GM18517 (cell line): Measurements from ENCODE around the gene FAM167B.

Experiments used
- ATAC-seq: cut with Tn5 transposase; IDR thresholded peaks from one replicate; pipeline ENCODE4 v1.9.1; 2021; ENCODE audit warnings: mild to moderate bottlenecking, moderate library complexity; ENCODE audit not compliant: unreplicated experiment

Gene FAM167B

DNA sequence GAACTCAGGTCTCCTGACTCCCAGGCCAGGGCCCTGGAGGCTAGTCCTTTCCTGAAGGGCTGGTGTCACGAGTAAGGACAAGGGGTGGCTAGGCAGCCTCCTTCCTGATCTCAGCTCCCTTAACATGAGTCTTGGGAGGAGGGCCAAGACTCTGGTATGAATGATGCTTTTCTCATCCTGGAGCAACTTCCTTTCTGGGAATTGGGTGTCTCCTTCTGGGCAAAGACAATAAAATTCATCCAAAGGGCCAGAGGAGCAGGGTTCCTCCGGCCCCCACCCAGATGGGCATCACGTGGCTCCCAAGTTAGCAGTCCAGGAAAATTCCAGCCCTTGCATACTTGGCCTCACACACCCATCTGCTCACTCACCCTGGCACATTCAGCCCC, at the start of gene FAM167B:
Gene FAM167B, plus strand, starts transcription at position 335 of the 386 bp plus-strand sequence. CDS start 200 bp downstream, outside the sequence.
- ATAC-seq = no peak

DNA sequence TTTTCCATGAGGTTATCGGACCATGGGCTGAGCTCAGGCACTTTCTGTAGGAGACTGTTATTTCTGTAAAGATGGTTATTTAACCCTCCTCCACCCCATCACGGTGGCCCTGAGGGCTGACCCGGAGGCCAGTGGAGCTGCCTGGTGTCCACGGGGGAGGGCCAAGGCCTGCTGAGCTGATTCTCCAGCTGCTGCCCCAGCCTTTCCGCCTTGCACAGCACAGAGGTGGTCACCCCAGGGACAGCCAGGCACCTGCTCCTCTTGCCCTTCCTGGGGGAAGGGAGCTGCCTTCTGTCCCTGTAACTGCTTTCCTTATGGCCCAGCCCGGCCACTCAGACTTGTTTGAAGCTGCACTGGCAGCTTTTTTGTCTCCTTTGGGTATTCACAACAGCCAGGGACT, 49.2 kb upstream of the FAM167B start:
- no peak for ATAC-seq

DNA sequence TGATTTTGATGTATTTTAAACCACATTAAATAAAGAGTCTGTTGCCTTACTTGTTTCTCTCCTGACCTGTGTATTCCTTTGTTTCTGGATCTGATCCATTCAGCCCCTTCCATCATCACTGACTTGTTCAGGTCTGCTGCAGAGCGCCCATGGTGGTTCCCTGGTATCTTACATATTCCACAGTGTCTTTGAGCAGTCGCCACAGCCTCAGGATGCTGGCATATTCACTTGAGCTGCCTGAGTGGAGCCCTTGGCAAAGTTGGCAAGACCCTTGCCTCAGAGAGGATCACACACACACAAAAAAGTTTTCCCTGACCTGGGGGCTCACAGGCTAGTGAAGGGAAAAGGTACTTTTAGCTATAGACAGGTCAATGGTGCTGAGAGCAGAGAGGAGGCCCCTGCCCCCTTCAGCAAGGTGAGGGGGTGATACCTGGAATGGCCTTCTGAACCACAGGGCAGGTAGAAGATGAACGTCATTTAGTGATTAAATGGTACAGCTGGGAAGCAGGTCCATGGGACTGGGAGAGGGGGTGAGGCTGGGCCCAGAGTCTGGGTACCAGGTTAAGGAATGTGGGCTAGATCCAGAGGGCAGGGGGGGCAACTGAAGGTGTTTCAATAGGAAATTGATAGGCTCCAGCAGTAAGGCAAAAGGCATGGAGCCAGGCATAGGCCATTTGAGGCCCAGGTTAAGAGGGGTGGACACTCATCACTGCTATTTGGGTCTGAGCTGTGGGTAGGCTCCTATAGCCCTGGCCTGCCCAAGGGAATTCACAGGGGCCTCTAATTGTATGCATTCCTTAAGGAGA, 48.6 kb upstream of the FAM167B start:
- no peak for ATAC-seq

DNA sequence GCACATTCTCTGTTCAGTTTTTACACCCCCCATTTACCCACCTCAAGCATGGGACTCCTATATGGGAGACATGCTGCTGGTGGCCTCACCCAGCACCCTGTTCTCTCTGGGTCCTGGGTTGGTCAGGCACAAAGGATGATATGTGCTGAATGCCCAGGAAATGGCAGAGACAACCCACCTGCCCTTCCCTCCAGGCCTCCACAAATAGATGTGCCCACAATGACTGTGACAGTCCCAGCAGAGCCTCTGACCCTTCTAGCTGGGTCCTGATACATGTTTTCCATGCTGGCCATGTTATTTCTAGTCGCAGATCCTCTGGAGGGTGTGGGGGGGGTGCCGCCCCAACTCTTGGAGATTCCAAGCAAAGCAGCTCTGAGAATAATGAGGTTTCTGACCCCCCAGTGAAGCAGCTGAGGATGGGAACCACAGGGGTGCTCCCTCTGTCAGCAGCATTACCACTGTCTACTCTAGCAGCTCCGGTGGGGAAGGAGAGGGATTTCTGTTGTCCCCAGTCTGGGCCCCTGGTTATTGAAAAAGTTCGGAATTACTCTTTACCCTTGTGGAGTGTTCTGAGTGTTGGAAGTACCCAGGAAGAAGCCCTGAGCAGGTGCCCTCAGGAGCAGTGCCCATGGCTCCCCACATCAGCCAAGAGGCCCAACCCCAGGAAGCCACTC, 47.8 kb upstream of the FAM167B start:
- no peak for ATAC-seq

DNA sequence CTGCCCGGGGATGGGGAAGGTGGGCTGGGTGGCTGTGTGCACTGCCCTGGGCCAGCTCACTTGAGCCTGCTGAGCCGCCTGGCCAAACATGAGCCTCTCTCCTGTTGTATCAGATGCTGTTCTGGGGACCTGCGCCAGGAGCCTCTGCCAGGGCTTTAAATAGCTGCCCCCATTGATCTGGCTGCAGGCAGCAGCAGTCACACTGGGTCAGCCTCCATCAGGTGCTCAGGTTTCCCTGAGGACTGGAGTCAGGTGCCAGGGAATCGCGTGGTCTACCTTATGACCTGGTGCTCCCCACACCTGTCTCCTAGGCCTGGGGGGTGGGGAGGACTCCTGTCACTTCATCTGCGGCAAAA, 47.3 kb upstream of the FAM167B start:
- ATAC-seq = no peak

DNA sequence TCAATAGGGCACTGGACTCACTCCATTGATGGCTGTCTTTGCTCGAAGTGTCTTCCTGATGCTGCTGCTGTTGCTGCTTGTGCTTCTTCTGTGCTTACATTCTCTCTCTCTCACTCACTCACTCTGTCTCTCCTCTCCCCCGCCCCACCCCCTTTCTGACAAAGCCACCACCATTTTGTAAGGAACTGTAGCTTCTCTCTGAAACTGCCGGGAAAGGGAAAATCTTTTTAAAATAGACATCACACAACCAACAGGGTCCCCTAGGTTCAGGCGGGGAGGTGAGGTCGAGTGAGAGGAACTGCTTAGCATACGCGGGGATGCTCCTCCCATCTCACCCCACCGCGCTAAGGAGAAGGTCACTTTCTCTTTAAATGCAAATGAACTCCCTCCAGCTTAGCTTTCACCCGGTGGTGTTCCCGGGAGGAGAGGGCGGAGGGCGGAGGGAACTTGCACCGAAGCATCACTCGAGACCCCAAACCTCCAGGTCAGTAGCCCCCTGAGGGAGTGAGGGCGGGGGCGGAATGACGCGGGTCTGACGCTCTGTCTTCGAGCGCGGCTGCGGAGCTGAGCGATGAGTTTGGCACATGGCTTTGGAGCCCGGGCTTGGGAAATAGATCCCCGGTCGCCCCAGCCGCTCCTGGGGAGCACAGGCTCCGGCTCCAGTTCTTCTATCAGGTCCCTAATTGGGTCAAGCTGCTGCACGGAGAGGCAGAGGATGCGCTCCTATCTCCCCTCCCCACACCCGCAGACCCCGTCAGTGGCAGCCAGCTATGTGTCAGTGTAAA, 46.6 kb upstream of the FAM167B start, which contains the start of gene CCDC28B:
Gene CCDC28B, plus strand, starts transcription at position 370 of the 785 bp plus-strand sequence. CDS start 1,341 bp downstream, outside the sequence.
- no peak for ATAC-seq

DNA sequence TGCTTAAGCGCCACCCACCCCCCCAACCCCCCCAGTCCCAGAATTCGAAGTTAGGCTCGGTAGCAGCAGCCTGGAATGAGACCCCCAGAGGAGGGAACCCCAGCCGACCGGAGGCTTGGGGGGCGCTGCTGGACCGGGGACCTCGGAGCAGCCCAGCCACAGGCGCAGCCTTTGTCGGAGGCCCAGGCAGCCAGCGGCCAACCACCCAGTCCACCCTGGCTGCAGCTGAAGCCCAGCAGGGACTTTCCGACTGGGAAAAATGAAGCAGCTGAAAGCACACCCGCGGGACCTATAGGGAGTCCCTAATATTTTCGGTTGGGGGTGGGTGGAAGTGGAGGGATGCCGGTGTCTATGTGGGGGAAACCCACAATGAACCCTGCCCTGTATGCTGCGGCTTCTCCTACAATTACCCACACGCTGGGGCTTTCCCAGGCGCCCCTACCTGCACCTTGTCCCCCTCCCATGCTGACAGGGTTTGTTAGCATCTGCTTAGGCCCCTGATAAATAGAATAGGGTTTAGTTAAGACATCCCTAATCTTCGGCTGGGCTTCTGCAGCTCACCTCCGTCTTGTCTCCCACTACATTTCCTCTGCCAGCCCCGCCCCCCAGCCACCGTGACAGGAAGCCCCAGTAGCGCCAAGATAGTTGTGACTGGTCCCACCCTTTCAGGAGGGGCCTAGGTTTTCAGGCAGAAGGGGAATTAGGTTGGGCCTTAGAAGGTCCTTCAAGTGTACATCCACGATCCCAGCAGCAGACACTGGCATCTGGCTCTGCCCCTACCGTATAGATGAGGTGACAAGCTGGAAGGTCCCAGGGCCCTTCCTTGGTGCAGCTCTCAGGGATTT, 45.8 kb upstream of the FAM167B start:
- ATAC-seq = no peak

DNA sequence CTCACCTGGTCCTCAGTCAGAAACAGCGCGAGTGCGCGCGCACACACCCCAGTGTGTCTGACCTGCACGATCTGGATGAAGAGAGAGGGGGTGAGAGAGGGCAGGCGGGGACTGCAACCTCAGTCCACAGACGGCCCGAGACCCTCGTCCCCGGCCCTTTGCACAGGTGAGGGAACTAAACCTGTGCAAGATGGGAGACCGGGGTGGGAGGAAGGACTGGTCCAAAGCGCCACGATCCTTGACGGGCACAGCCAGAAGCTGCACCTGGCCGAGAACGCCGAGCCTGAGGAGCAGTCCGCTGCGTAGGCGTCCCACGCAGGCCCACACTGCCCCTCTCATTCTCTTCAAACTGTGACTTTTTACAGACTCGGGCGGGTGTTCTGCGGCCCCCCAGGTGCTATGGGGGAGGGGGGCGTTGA, 42.1 kb upstream of the FAM167B start:
- no peak for ATAC-seq

DNA sequence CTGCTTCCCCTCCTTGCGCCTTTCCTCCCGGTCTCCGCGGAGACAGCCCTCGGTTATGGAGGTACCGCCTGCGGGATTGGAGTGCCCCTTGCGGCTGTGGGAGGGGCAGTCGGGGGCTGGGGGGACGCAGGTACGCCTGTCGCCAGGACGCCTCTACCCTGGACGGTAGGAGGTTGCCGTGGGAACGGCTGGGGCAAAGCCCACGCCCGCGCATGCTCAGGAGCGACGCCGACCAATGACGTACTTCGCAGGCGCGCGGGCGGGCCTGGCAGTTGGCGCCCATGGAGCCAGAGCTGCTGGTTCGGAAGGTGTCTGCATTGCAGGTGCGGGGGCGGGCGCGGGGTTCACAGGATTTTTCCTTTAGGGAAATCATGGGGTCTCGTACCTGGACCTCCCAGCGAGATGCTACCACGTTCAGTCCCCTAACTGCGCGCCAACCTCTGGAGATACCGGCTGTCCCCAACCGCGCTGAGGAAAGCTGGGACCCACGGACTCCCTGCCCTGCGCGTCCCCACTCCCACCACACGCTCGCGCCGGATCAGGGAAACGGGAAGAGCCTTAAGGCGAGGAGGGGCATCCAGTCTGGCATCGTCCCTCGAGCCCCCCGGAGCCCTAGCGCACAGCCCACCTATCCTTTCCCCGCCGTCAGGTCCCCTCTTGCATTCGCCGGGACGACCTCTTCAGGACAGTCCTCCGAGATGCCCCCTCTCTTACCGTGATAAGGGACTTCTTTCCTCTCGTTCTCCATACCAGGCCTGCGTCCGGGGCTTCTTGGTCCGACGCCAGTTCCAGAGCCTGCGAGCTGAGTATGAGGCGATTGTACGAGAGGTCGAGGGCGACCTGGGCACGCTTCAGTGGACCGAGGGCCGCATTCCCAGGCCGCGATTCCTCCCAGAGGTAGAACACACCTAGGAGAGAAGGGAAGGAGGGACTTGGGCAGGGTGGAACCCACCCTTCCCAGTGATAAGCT, 41.3 kb upstream of the FAM167B start, which contains the start of gene IQCC:
Gene IQCC, plus strand, starts transcription at position 271 of the 970 bp plus-strand sequence. Its CDS starts 11 bp downstream, at position 282.
- ATAC-seq = no peak

DNA sequence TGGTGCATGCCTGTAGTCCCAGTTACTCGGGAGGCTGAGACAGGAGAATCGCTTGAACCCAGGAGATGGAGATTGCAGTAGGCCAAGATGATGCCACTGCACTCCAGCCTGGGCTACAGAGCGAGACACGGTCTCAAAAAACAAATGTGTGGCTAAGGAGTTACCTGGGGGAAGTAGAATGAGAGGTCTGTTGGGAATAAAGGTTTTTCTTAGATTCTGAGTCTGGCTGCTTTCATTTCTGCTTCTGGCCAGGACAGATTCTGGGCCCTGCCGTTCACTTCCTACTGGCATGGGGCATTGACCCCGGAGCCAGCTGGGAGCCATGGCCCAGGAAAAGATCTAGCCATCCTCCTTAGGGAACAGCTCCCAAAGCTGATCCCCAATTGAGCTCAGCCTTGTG, 38.6 kb upstream of the FAM167B start:
- ATAC-seq = no peak

DNA sequence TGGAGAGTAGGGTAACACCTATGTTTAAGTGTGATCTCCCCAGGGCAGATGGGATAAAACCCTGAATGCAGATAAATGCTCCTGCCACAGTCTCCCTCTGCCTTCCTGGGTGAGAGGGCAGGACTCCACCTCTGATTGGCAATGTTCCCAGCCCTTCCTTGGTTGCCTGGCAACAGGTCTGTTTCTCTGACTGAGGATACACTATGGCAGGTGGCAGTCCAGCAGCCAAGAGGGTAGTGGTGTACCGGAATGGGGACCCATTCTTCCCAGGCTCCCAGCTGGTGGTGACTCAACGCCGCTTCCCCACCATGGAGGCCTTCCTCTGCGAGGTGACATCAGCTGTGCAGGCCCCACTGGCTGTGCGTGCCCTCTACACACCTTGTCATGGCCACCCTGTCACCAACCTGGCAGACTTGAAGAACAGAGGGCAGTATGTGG, 38.1 kb upstream of the FAM167B start, which contains the start of gene DCDC2B:
Gene DCDC2B, plus strand, starts transcription at position 199 of the 438 bp plus-strand sequence. Its CDS starts 5 bp downstream, at position 204.
- no peak for ATAC-seq

DNA sequence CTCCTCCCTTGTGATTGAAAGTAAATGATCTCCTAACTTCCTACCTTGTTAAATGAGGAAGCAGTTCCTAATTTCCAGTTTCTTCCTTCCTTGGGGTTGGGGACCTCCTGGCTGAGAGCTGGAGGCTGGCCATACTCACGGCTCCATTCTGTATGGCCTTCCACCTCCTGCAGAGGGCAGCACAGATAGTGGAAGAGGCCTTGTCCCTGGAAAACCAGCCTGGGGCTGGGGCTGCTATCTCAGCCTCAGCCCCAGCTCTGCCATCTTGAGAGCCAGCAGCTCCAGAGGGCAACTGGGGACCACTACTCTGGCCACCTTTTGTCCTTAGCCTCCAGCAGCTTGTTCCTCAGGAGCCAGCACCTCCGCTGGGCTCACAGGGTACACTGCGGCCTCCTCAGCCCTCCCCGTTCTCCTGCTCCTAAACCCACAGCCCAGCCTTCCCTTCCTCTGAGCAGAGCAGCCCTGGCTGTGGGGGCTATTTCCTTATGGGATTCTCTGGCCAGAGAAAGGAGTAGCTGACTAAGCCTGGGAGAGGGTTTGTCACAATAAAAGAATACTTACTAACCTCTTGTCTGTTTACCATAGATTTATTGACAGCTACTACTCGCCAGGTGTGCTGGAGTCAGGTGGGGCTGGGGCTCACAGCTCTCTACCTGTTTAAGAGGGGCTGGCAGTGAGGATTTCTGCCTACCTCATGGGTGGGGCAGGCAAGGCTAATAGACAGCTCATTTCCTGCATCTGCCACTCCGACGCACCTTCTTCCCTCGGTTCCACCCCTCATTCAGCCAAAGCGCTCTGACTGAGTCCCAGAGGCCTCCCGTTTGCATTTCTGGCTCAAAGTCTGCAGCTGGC, 31.2 kb upstream of the FAM167B start:
- no peak for ATAC-seq

DNA sequence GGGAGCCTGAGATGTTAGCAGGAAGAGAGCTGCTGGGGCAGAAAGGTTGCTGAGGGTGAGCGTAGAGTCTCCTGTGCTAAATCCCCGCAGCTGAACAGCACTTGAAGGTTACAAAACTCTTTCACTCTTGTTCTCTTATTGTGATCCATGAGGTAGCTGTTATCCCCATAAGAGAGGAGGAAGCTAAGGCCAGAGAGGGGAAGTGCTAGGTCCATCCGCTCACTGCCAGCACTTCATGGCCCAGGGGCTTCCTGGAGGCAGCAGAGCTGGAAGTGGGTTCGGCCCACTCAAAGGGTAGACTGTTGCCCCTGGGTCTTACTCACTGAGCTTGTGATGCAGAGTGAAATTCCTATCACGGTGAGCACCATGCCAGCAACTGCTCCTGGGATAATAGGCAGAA, 30.5 kb upstream of the FAM167B start:
- no peak for ATAC-seq

DNA sequence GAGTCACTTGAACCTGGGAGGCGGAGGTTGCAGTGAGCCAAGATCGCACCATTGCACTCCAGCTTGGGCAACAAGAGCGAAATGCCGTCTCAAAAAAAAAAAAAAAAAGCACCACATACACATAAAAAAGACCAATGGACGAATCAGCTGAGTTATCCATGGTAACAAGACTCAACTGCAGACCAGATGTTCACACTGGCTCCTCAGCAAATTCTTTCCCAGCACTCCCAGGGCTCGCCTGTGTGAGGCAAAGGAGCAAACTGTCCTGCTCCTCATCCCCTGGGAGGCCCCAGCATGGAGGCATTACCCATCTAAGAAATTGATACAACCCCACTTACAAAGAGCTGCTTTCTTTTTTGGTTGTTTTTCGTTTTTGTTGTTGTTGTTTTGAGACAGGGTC, 28.0 kb upstream of the FAM167B start:
- ATAC-seq = no peak

DNA sequence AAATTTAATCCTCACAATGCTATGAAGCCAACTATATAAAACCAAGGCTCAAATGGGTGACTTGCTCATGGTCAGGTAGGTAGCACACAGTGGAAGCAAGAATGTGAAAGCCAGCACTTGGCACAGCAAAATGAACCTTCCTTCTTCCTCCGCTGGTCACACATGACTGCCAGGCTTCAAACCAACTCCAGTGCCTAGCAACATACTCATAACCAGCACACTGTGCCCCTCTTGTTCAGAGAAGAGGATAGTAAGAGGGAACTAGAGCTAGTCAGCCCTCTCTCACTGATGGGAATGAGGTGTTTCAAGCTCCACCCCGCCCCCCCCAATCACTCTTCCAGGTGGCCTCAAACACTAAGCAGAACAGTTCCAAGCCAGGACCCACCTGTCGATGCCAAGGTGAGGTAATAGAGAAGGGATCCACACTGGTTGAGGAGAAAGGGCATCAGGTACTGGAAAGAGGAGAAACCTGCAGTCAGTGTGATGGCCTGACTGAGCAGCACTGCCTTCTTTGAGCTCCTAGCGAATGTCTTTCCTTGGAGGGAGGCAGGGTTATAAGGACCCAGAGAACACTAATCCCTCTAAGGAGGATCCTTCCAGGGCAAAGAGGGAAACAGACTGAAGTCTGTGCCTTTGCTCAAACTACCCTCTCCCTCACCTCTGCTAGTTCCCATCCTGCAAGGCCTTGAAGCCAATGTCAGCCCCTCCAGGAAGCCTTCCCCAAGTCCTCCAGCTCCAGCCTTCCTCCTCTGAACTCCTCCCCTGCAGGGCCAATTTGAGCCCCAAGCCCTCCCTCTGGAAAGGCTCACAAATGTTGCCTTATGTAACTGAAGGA, 26.1 kb upstream of the FAM167B start:
- ATAC-seq = no peak

DNA sequence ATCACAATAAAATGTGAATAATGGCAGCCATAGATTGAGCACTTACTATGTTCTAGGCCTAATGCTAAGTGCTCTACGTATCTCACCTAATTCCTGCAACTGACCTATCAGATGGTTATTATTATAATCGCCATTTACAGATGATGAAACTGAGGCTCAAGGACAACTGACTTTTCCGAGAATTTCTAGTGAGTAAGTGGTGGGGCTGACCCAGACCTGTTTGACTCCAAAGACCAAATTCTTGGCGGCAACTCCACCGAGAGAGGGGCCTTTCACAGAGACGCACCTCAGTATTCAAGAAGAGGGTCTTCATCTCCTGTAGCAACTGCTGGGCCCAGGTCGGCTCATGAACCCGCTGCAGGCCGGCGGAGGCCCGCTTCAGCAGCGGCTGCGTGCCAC, 25.4 kb upstream of the FAM167B start:
- ATAC-seq = no peak

DNA sequence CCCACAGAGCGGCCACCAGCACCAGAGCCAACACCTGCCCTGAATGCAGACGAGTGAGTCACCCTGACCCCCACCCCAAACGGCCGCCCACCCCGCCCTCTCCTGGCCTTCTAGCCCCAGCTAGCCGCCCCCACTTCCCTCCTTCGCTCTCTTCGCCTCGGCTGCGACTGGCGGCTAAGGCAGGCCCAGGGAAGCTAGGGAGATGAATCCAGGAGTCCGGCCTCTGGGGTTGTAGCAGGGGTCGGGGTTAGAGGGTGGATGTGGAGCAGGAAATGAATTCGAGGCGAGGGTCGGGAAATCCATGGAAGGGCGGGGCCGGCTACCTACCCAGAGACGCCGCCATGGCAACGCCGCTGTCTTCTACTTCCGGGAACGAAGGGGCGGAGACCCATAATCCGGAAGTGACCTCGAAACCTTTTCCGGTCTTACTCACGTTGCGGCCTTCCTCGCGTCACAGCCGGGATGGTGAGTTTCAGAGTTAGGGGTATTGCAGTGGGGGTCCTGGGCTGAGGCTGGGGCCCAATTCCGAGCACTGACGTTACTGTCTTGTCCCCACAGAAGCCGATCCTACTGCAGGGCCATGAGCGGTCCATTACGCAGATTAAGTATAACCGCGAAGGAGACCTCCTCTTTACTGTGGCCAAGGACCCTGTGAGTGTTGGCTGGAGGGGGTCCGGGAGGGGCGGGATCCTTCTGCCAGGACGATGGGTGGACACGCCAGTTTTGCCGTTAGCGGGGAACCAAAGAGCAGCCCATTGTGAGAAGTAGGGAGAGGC, 24.9 kb upstream of the FAM167B start, which contains the start of the genes EIF3I and TMEM234:
Gene EIF3I, plus strand, starts transcription at position 428 of the 776 bp plus-strand sequence. Its CDS starts 35 bp downstream, at position 463.
Gene TMEM234, minus strand, starts transcription at position 374 of the 776 bp plus-strand sequence. Its CDS starts 31 bp downstream, at position 343.
- peak; percentile 82 for ATAC-seq
